Endothelial cell of umbilical vein (primary cell): ENCODE measurements around the gene RTN3. TPM values are rescaled to one million over a fixed set of nuclear protein-coding genes. Genes with fewer than 3 reads are reported as not detected.

Experiments used
- BruUV-seq: library from RNA; stranded (reverse); fragments of 400-500 nt; replicated peaks from 2 replicates; lab custom pipeline; 2021; lab: Mats Ljungman, UMichigan
- CTCF ChIA-PET: fragments of 300-600, 350-600 bp; sonication (Branson Sonifier 250); formaldehyde crosslinking; loops from one replicate; lab custom pipeline; 2021; ENCODE audit warnings: antibody characterized with exemption, inconsistent platforms; lab: Charles Lee
- POLR2A ChIA-PET: fragments of 300-600, 350-600 bp; sonication (Branson Sonifier 250); formaldehyde crosslinking; loops from one replicate; lab custom pipeline; 2021; ENCODE audit warnings: antibody characterized with exemption, inconsistent platforms; lab: Charles Lee
- DNase-seq: peaks from one replicate; pipeline ENCODE4 v3.0.0-alpha.2; 2011; ENCODE audit warnings: low read depth, low spot score
- FAIRE-seq: peaks from 2 replicates; lab custom pipeline; 2011; peaks lifted over from hg19 to GRCh38; lab: Jason Lieb, UNC
- H2AFZ ChIP-seq: 2 replicates; pipeline ENCODE4 v1.6.0; 2012; ENCODE audit warnings: low read depth, low read length, control low read depth, inconsistent platforms
- H3K27ac ChIP-seq: 2 replicates; pipeline ENCODE4 v1.5.1; 2011; ENCODE audit warnings: low read depth, mild to moderate bottlenecking, control low read depth, low read length, moderate library complexity; ENCODE audit not compliant: insufficient read depth
- H3K27me3 ChIP-seq, 2 experiments: 2 replicates each; pipeline versions ENCODE4 v1.6.0 to v1.6.1; 2011; ENCODE audit warnings: low read length in 2 of 2, mixed read lengths in 1 of 2; ENCODE audit not compliant: control insufficient read depth in 2 of 2, insufficient read depth in 2 of 2
- H3K36me3 ChIP-seq, 2 experiments: 2 replicates in 1 of 2; 3 replicates in 1 of 2; pipeline ENCODE4 v1.5.1; 2011; ENCODE audit warnings: low read length in 2 of 2, mild to moderate bottlenecking in 1 of 2, moderate library complexity in 1 of 2; ENCODE audit not compliant: control insufficient read depth in 2 of 2, insufficient read depth in 2 of 2; ENCODE audit errors: extremely low read depth in 1 of 2
- H3K4me1 ChIP-seq: 3 replicates; pipeline ENCODE4 v1.5.1; 2011; ENCODE audit warnings: mild to moderate bottlenecking, low read length; ENCODE audit not compliant: control insufficient read depth, insufficient read depth; ENCODE audit errors: extremely low read depth
- H3K4me2 ChIP-seq: 2 replicates; pipeline ENCODE4 v1.6.1; 2011; ENCODE audit warnings: low read length, control low read depth, mixed read lengths; ENCODE audit not compliant: insufficient read depth
- H3K4me3 ChIP-seq, 3 experiments: fragments of 200-600 bp in 1 of 3; sonication (generic), shearing (Covaris generic) in 1 of 3; replicated peaks in 1 of 3; 2 replicates each; pipeline ENCODE4 v1.5.1; 2011 to 2016; ENCODE audit warnings: control low read depth in 3 of 3, low read length in 3 of 3, mild to moderate bottlenecking in 2 of 3, inconsistent platforms in 1 of 3, low read depth in 1 of 3, moderate library complexity in 1 of 3; ENCODE audit not compliant: insufficient read depth in 1 of 3
- H3K79me2 ChIP-seq: 2 replicates; pipeline ENCODE4 v1.6.0; 2012; ENCODE audit warnings: low read length, inconsistent platforms; ENCODE audit not compliant: control insufficient read depth, insufficient read depth
- H3K9ac ChIP-seq: replicated peaks from 2 replicates; pipeline ENCODE3; 2011; ENCODE audit warnings: low read length, control low read depth; ENCODE audit not compliant: insufficient read depth; ENCODE audit errors: extremely low read depth
- H3K9me1 ChIP-seq: replicated peaks from 3 replicates; pipeline ENCODE4 v1.6.0; 2011; ENCODE audit warnings: mild to moderate bottlenecking, low read length; ENCODE audit not compliant: control insufficient read depth, insufficient read depth; ENCODE audit errors: extremely low read depth
- H3K9me3 ChIP-seq: replicated peaks from 2 replicates; pipeline ENCODE4 v1.5.1; 2012; ENCODE audit warnings: low read length, inconsistent platforms; ENCODE audit not compliant: control insufficient read depth, insufficient read depth
- H4K20me1 ChIP-seq: replicated peaks from 2 replicates; pipeline ENCODE3; 2011; ENCODE audit warnings: mild to moderate bottlenecking, low read length; ENCODE audit not compliant: control insufficient read depth, insufficient read depth; ENCODE audit errors: extremely low read depth
- CTCF ChIP-seq, 2 donors: IDR thresholded peaks; 1 replicate in 1 of 2; 2 replicates in 1 of 2; pipeline ENCODE4 v1.5.1; 2011; ENCODE audit warnings: low read length in 2 of 2, mild to moderate bottlenecking in 2 of 2, moderate library complexity in 2 of 2, control low read depth in 1 of 2, inconsistent platforms in 1 of 2, low read depth in 1 of 2; ENCODE audit not compliant: insufficient read depth in 1 of 2; ENCODE audit errors: extremely low read depth in 1 of 2
- EZH2 ChIP-seq: IDR thresholded peaks from 2 replicates; pipeline ENCODE4 v1.6.1; 2012; ENCODE audit warnings: borderline replicate concordance, low read depth, mild to moderate bottlenecking, moderate library complexity, low read length, inconsistent platforms; ENCODE audit not compliant: severe bottlenecking
- FOS ChIP-seq: IDR thresholded peaks from 2 replicates; pipeline ENCODE4 v1.6.1; 2011; ENCODE audit warnings: mild to moderate bottlenecking, low read length, moderate library complexity, borderline replicate concordance; ENCODE audit not compliant: insufficient read depth
- GATA2 ChIP-seq: IDR thresholded peaks from 2 replicates; pipeline ENCODE4 v1.7.0; 2011; ENCODE audit warnings: low read depth, mild to moderate bottlenecking, moderate library complexity, mixed read lengths, low read length; ENCODE audit not compliant: insufficient read length, insufficient read depth
- JUN ChIP-seq: IDR thresholded peaks from 2 replicates; pipeline ENCODE4 v1.6.1; 2011; ENCODE audit warnings: borderline replicate concordance, low read depth; ENCODE audit not compliant: insufficient read length, insufficient read depth
- MAX ChIP-seq: IDR thresholded peaks from 2 replicates; pipeline ENCODE4 v1.6.1; 2011; ENCODE audit not compliant: insufficient read depth, insufficient read length
- MYC ChIP-seq: IDR thresholded peaks from one replicate; pipeline ENCODE4 v1.6.1; 2011; ENCODE audit warnings: mild to moderate bottlenecking, low read depth, low read length
- POLR2A ChIP-seq: IDR thresholded peaks from 2 replicates; pipeline ENCODE4 v1.6.1; 2012; ENCODE audit warnings: low read depth, mild to moderate bottlenecking, control low read depth, low read length
- POLR2AphosphoS5 ChIP-seq: IDR thresholded peaks from 2 replicates; pipeline ENCODE4 v1.6.1; 2012; ENCODE audit warnings: low read depth, mild to moderate bottlenecking, control low read depth, low read length, moderate library complexity; ENCODE audit not compliant: insufficient read depth
- dilution Hi-C: fragments of 300-500 bp; cut with MboI; formaldehyde crosslinking; loops from one replicate; pipeline ENCODE4 v1.15.0; 2019; ENCODE audit warnings: low sequenced_read_pairs; ENCODE audit not compliant: extremely low pct_ligation_motif_present
- intact Hi-C: fragments of 100-400 bp; cut with micrococcal nuclease; formaldehyde crosslinking; loops from one replicate; pipeline ENCODE4 v1.10.0; 2022
- polyA plus RNA-seq, 4 experiments: library from polyadenylated mRNA; depleted of rRNA in 3 of 4; stranded (reverse) in 3 of 4; unstranded in 1 of 4; fragments of >200 nt; gene quantifications; 2 replicates each; pipeline versions ENCODE4 v1.2.1 to v1.2.3, GENCODE V29; 2011 to 2012; ENCODE audit warnings: missing spikeins in 1 of 4
- total RNA-seq: library from RNA; stranded (reverse); gene quantifications from 2 replicates; pipeline ENCODE4 v1.2.3, GENCODE V29; 2021

RTN3 gene
- total and polyA plus RNA-seq, 2 donors (not counting 3 experiments of a cell fraction or from before 2014, with no cell fraction given): 90.6 to 112 TPM

GRCh38 chr11:63687845-63688244, 6.5 kb downstream of the RTN3 start:
- no TSS peak for BruUV-seq
- no peak overlapping the region for H3K27ac ChIP-seq
- peaks cover 4% of the 10 kb centered on the region for H4K20me1 ChIP-seq
- no peak overlapping the region for H2AFZ ChIP-seq
- H3K27me3 ChIP-seq: no peaks in the 10 kb centered on the region
- no peak overlapping the region for H3K4me2 ChIP-seq
- intact Hi-C loops: no loop called here
- no peak for FAIRE-seq
- peaks cover 8% of the 10 kb centered on the region for H3K4me1 ChIP-seq
- no peak overlapping the region for H3K4me3 ChIP-seq
- no peaks in the 10 kb centered on the region for H3K9me1 ChIP-seq
- ChIA-PET POLR2A (no interaction called here), CTCF (interaction anchor here (0.6 to 1.4 kb wide), 2 partner anchors 51 to 59 kb away, joined by 3 read pairs; no protein-coding TSS in a partner anchor)
- H3K36me3 ChIP-seq: no peaks in the 10 kb centered on the region
- H3K79me2 ChIP-seq: peaks cover 89% of the 10 kb centered on the region
- H3K9ac ChIP-seq: no peak overlapping the region
- no peaks in the 10 kb centered on the region for H3K9me3 ChIP-seq
- DNase-seq: no peak
- dilution Hi-C loops: no loop called here
- no peak for TF ChIP-seq MAX
- no peak for TF ChIP-seq MYC
- TF ChIP-seq EZH2: no peak
- TF ChIP-seq FOS: no peak
- no peak for TF ChIP-seq GATA2
- TF ChIP-seq JUN: no peak
- no peak for TF ChIP-seq POLR2AphosphoS5
- no peak for TF ChIP-seq CTCF (IDR thresholded peaks at IDR 0.05; ENCODE audit: extremely low read depth in 1 of 2, insufficient read depth in 1 of 2, low read depth in 1 of 2, low read length in 2 of 2)
- TF ChIP-seq POLR2A: no peak
